Ascending aorta (tissue), 2 donors: ENCODE measurements around the gene GRID2. TPM values are rescaled to one million over a fixed set of nuclear protein-coding genes. Genes with fewer than 3 reads are reported as not detected.

Source experiments
- DNase-seq, 2 donors: peaks; one replicate each; pipeline ENCODE4 v3.0.0-alpha.2; 2019; ENCODE audit warnings: low spot score in 2 of 2
- H3K27ac ChIP-seq, 2 donors: fragments of 200-600 bp; sonication (generic); one replicate each; pipeline ENCODE4 v1.5.1; 2016 to 2017; ENCODE audit warnings: mild to moderate bottlenecking in 1 of 2
- H3K27me3 ChIP-seq: fragments of 200-600 bp; sonication (generic); one replicate; pipeline ENCODE4 v1.5.1; 2017
- H3K36me3 ChIP-seq, 2 donors: fragments of 200-600 bp; sonication (generic); one replicate each; pipeline ENCODE4 v1.5.1; 2016
- H3K4me1 ChIP-seq, 2 donors: fragments of 200-600 bp; sonication (generic); one replicate each; pipeline ENCODE4 v1.5.1; 2016 to 2017; ENCODE audit warnings: mild to moderate bottlenecking in 1 of 2
- H3K4me3 ChIP-seq, 2 donors: fragments of 200-600 bp; sonication (generic); one replicate each; pipeline ENCODE4 v1.5.1; 2016 to 2017; ENCODE audit warnings: mild to moderate bottlenecking in 1 of 2
- H3K9me3 ChIP-seq, 2 donors: fragments of 200-600 bp; sonication (generic); one replicate each; pipeline ENCODE4 v1.5.1; 2016
- intact Hi-C: fragments of 100-400 bp; cut with DNase I; formaldehyde crosslinking; loops from one replicate; pipeline ENCODE4 v1.15.1; 2023
- total RNA-seq: library from RNA; depleted of rRNA; stranded (reverse); fragments of >200 nt; gene quantifications from one replicate; pipeline ENCODE4 v1.1.0, GENCODE V29; 2016
- TF ChIP-seq, protein P1 (sequence below), 3 experiments: fragments of 200-600 bp in 2 of 3; fragments of 450-650 bp in 1 of 3; sonication (generic) in 2 of 3; IDR thresholded peaks; one replicate each; pipeline ENCODE4 v1.5.1; 2016 to 2019; ENCODE audit warnings: antibody characterized with exemption in 3 of 3, mild to moderate bottlenecking in 1 of 3, moderate library complexity in 1 of 3

Gene GRID2
- total RNA-seq, 1 donor from 2014 or later, result not detected

DNA sequence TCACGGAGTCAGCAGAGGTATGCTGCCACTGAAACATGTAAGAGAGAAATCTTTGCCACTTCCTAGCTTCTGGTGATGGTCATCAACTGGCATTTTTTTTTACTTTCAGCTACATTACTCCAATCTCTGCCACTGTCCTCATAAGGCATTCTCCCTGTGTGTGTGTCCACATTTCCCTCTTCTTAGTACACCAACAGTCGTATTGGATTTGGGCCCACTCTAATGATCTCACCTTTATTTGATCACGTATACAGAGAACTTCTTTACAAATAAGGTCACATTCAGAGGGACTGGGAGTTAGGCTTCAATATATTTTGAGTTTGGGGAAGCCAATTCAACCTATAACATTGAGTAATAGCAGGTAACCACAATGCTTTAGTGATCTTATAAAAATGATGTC is 649.1 kb downstream of the GRID2 start:
- TF ChIP-seq, protein P1, sequence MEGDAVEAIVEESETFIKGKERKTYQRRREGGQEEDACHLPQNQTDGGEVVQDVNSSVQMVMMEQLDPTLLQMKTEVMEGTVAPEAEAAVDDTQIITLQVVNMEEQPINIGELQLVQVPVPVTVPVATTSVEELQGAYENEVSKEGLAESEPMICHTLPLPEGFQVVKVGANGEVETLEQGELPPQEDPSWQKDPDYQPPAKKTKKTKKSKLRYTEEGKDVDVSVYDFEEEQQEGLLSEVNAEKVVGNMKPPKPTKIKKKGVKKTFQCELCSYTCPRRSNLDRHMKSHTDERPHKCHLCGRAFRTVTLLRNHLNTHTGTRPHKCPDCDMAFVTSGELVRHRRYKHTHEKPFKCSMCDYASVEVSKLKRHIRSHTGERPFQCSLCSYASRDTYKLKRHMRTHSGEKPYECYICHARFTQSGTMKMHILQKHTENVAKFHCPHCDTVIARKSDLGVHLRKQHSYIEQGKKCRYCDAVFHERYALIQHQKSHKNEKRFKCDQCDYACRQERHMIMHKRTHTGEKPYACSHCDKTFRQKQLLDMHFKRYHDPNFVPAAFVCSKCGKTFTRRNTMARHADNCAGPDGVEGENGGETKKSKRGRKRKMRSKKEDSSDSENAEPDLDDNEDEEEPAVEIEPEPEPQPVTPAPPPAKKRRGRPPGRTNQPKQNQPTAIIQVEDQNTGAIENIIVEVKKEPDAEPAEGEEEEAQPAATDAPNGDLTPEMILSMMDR (IDR thresholded peaks at IDR 0.05), result no peak
- Histone ChIP-seq H3K9me3 (no peaks in the 10 kb centered on the region), H3K4me3 (no peak overlapping the region), H3K36me3 (no peaks in the 10 kb centered on the region), H3K27me3 (no peaks in the 10 kb centered on the region), H3K27ac (no peak overlapping the region), H3K4me1 (no peaks in the 10 kb centered on the region)
- intact Hi-C loops, result no loop called here
- DNase-seq, result no peak

DNA sequence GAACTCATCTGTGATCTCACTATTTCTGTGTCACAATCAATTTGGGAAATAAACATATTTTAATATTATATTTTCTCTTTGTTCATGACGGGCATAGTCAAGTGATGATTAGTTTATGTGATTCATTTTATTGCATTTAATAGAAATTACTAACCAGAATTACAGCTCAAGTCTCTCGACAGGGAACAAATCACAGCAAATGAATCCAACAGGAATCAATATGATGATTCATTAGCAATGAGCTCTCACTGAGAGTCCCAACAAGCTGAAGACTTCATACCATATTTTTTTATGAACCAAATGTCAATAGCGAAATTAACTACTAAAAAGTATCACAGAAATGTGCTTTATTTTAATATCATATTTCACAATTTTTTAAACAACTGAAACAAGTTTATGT is 649.7 kb downstream of the GRID2 start:
- Histone ChIP-seq H3K27ac (no peak overlapping the region), H3K36me3 (no peaks in the 10 kb centered on the region), H3K4me3 (no peak overlapping the region), H3K9me3 (no peaks in the 10 kb centered on the region), H3K27me3 (no peaks in the 10 kb centered on the region), H3K4me1 (no peaks in the 10 kb centered on the region)
- TF ChIP-seq, protein P1 (IDR thresholded peaks at IDR 0.05), result no peak
- intact Hi-C loops, result no loop called here
- no peak for DNase-seq

DNA sequence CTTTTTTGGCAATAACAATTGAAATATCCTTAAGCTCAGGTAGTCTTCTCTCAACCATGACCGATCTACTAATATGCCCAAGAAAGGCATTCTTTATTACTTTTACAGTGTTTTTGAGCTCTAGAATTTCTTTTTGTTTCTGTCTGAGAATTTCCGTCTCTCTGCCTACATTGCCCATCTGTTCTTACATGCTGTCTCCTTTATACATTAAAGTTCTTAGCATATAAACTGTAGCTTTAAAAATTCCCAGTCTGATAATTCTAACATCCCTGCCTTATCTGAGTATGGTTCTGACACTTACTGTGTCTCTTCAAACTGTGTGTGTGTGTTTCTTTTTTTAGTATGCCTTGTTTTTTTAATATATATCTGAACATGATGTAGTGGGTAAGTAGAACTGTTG is 658.1 kb downstream of the GRID2 start:
- intact Hi-C loops, result no loop called here
- no peak for DNase-seq
- no peaks in the 10 kb centered on the region for H3K27me3 ChIP-seq
- H3K4me1 ChIP-seq, result no peaks in the 10 kb centered on the region
- no peaks in the 10 kb centered on the region for H3K36me3 ChIP-seq
- no peaks in the 10 kb centered on the region for H3K9me3 ChIP-seq
- H3K4me3 ChIP-seq, result no peak overlapping the region
- no peak overlapping the region for H3K27ac ChIP-seq
- TF ChIP-seq, protein P1 (IDR thresholded peaks at IDR 0.05), result no peak

DNA sequence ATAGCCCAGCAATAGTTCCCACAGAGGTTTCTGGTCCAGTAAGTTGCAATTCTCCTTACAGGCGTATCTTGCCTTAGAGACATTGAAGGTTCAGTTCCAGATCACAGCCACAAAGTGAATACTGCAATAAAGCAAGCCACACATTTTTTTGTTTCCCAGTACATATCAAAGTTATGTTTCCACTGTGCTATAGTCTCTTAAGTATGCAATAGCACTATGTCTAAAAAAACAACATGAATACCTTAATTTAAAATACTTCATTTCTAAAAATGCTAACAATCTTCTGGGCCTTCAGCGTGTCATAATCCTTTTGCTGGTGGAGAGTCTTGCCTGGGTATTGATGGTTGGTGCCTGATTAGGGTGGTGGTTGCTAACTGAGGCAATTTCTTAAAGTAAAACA is 659.1 kb downstream of the GRID2 start:
- Histone ChIP-seq H3K4me1 (no peaks in the 10 kb centered on the region), H3K4me3 (no peak overlapping the region), H3K36me3 (no peaks in the 10 kb centered on the region), H3K27me3 (no peaks in the 10 kb centered on the region), H3K9me3 (no peaks in the 10 kb centered on the region), H3K27ac (no peak overlapping the region)
- intact Hi-C loops, result no loop called here
- no peak for DNase-seq
- TF ChIP-seq, protein P1 (IDR thresholded peaks at IDR 0.05), result no peak

DNA sequence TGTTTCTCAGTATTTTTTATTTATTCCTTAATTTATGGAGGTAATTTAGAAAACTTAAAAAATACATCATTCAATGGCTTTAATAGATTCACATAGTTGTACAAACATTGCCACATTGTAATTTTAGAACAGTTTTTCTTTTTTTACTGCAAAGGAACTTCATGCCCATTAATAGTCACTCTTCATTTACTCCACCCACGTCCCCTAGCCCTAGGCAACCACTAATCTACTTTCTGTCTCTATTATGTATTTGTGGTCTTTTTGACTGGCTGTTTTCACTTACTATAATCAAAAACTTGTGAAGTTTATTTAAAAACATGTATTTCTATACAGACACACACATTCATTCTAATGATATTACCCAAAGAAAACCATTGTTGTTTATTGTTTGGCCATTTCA is 664.8 kb downstream of the GRID2 start:
- Histone ChIP-seq H3K9me3 (no peaks in the 10 kb centered on the region), H3K36me3 (no peaks in the 10 kb centered on the region), H3K4me1 (no peaks in the 10 kb centered on the region), H3K27ac (no peak overlapping the region), H3K27me3 (no peaks in the 10 kb centered on the region), H3K4me3 (no peak overlapping the region)
- TF ChIP-seq, protein P1 (IDR thresholded peaks at IDR 0.05), result no peak
- intact Hi-C loops, result no loop called here
- DNase-seq, result no peak

DNA sequence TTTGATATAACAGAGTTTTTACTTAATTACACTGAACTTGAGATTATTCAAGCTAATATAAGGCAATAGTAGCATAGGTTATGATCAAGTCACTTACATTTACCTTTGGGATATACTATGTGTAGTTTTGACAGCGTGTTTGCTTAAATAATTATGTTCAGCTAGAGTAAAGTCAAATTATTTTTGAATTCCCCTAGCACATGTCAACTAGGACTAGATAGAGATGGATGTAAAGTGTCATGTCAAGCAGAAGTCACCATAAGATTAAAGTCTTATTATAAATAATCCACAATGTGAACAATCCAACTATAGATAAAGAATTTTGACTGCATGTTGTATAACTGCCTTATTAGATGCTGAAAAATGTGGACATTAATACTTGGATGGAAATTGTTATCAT is 665.2 kb downstream of the GRID2 start:
- Histone ChIP-seq H3K36me3 (no peaks in the 10 kb centered on the region), H3K9me3 (no peaks in the 10 kb centered on the region), H3K4me3 (no peak overlapping the region), H3K4me1 (no peaks in the 10 kb centered on the region), H3K27me3 (no peaks in the 10 kb centered on the region), H3K27ac (no peak overlapping the region)
- DNase-seq, result no peak
- TF ChIP-seq, protein P1 (IDR thresholded peaks at IDR 0.05), result no peak
- intact Hi-C loops, result no loop called here
